CD14-positive monocyte (primary cell): ENCODE measurements around the gene MUC13. TPM values are rescaled to one million over a fixed set of nuclear protein-coding genes. Genes with fewer than 3 reads are reported as not detected.

Experiments
- DNase-seq, 3 donors: peaks; one replicate each; pipeline ENCODE4 v3.0.0-alpha.2; 2011 to 2022
- H2AFZ ChIP-seq: 2 replicates; pipeline ENCODE4 v1.6.0; 2012; ENCODE audit warnings: mild to moderate bottlenecking, low read depth, low read length, inconsistent platforms; ENCODE audit not compliant: insufficient read depth, poor library complexity, severe bottlenecking
- H3K27ac ChIP-seq, 2 donors: 1 replicate in 1 of 2; 2 replicates in 1 of 2; pipeline ENCODE4 v1.5.1; 2012 to 2013; ENCODE audit warnings: low read length in 2 of 2, control low read depth in 1 of 2, inconsistent platforms in 1 of 2, low read depth in 1 of 2, mild to moderate bottlenecking in 1 of 2
- H3K27me3 ChIP-seq, 2 donors: one replicate each; pipeline versions ENCODE4 v1.6.0 to v1.6.1; 2011 to 2013; ENCODE audit warnings: low read length in 2 of 2; ENCODE audit not compliant: control insufficient read depth in 2 of 2, insufficient read depth in 2 of 2
- H3K36me3 ChIP-seq, 2 donors: replicated peaks in 1 of 2; 1 replicate in 1 of 2; 2 replicates in 1 of 2; pipeline versions ENCODE4 v1.5.1 to v1.6.1; 2012 to 2013; ENCODE audit warnings: low read length in 2 of 2, control low read depth in 1 of 2, inconsistent platforms in 1 of 2, mild to moderate bottlenecking in 1 of 2; ENCODE audit not compliant: insufficient read depth in 2 of 2, control insufficient read depth in 1 of 2
- H3K4me1 ChIP-seq, 2 donors: 1 replicate in 1 of 2; 2 replicates in 1 of 2; pipeline versions ENCODE4 v1.5.1 to v1.6.1; 2012 to 2013; ENCODE audit warnings: low read length in 2 of 2, control low read depth in 1 of 2, inconsistent platforms in 1 of 2, mild to moderate bottlenecking in 1 of 2, moderate library complexity in 1 of 2; ENCODE audit not compliant: insufficient read depth in 2 of 2, control insufficient read depth in 1 of 2
- H3K4me2 ChIP-seq: replicated peaks from 2 replicates; pipeline ENCODE3; 2012; ENCODE audit warnings: low read length, moderate library complexity, mild to moderate bottlenecking; ENCODE audit not compliant: poor library complexity, severe bottlenecking; ENCODE audit errors: extremely low read depth
- H3K4me3 ChIP-seq, 3 experiments: fragments of 200-600 bp in 1 of 3; sonication (generic) in 1 of 3; replicated peaks in 1 of 3; 1 replicate in 2 of 3; 2 replicates in 1 of 3; pipeline ENCODE4 v1.5.1; 2011 to 2013; ENCODE audit warnings: low read length in 3 of 3, mild to moderate bottlenecking in 3 of 3, control low read depth in 2 of 3, low read depth in 2 of 3, inconsistent platforms in 1 of 3, moderate library complexity in 1 of 3
- H3K79me2 ChIP-seq: 2 replicates; pipeline ENCODE4 v1.6.0; 2012; ENCODE audit warnings: mild to moderate bottlenecking, control low read depth, inconsistent platforms, low read length, moderate library complexity; ENCODE audit not compliant: insufficient read depth
- H3K9ac ChIP-seq: 2 replicates; pipeline ENCODE4 v1.6.0; 2017; ENCODE audit warnings: low read length, mild to moderate bottlenecking; ENCODE audit not compliant: insufficient read depth, poor library complexity, severe bottlenecking
- H3K9me3 ChIP-seq, 2 donors: replicated peaks in 1 of 2; 1 replicate in 1 of 2; 2 replicates in 1 of 2; pipeline versions ENCODE4 v1.5.1 to v1.6.1; 2012 to 2013; ENCODE audit warnings: low read length in 2 of 2, control low read depth in 1 of 2; ENCODE audit not compliant: control insufficient read depth in 1 of 2, insufficient read depth in 1 of 2
- H4K20me1 ChIP-seq: 2 replicates; pipeline ENCODE4 v1.6.0; 2012; ENCODE audit warnings: mild to moderate bottlenecking, low read length, control low read depth, moderate library complexity; ENCODE audit not compliant: insufficient read depth
- H3K27ac Mint-ChIP-seq, 7 donors: one replicate each; pipeline ENCODE4 v1.8.0; 2020; ENCODE audit warnings: mild to moderate bottlenecking in 7 of 7, mixed read lengths in 7 of 7, moderate library complexity in 6 of 7, inconsistent platforms in 2 of 7
- H3K27me3 Mint-ChIP-seq, 3 donors: one replicate each; pipeline ENCODE4 v1.8.0; 2021 to 2022; ENCODE audit warnings: low read depth in 3 of 3, mild to moderate bottlenecking in 3 of 3, mixed read lengths in 3 of 3, moderate library complexity in 3 of 3, inconsistent platforms in 1 of 3
- H3K36me3 Mint-ChIP-seq, 2 donors: one replicate each; pipeline ENCODE4 v1.8.0; 2020; ENCODE audit warnings: mixed read lengths in 2 of 2, inconsistent platforms in 1 of 2, mild to moderate bottlenecking in 1 of 2
- H3K4me1 Mint-ChIP-seq: one replicate; pipeline ENCODE4 v1.8.0; 2020; ENCODE audit warnings: mild to moderate bottlenecking, mixed read lengths
- H3K4me3 Mint-ChIP-seq, 2 donors: one replicate each; pipeline ENCODE4 v1.8.0; 2020; ENCODE audit warnings: mild to moderate bottlenecking in 2 of 2, mixed read lengths in 2 of 2, moderate library complexity in 1 of 2
- H3K9me3 Mint-ChIP-seq, 7 donors: one replicate each; pipeline ENCODE4 v1.8.0; 2020 to 2022; ENCODE audit warnings: mixed read lengths in 7 of 7, mild to moderate bottlenecking in 6 of 7, moderate library complexity in 6 of 7, inconsistent platforms in 2 of 7
- WGBS: methylation state at CpG from one replicate; pipeline ENCODE4 v1.1.5; 2013; ENCODE audit warnings: missing lambda C conversion rate; ENCODE audit not compliant: insufficient coverage; 5-methylcytosine and 5-hydroxymethylcytosine counted together
- intact Hi-C, 2 donors: fragments of 100-400 bp; cut with micrococcal nuclease; formaldehyde crosslinking; loops; one replicate each; pipeline versions ENCODE4 v1.15.0 to v1.15.1; 2023
- polyA plus RNA-seq, 3 donors: library from polyadenylated mRNA; depleted of rRNA in 1 of 3; unstranded in 2 of 3; stranded (reverse) in 1 of 3; fragments of 300-500 nt in 2 of 3; fragments of >200 nt in 1 of 3; fragmentation: Illumina TruSeq in 2 of 3; gene quantifications; 1 replicate in 2 of 3; 2 replicates in 1 of 3; pipeline ENCODE4 v1.2.3, GENCODE V29; 2012 to 2021
- TF ChIP-seq, protein P1 (sequence below): fragments of 200-600 bp; IDR thresholded peaks from one replicate; pipeline ENCODE4 v1.8.0; 2022; ENCODE audit warnings: antibody characterized with exemption, mild to moderate bottlenecking

Gene MUC13
- polyA plus RNA-seq, 3 donors: not detected

DNA sequence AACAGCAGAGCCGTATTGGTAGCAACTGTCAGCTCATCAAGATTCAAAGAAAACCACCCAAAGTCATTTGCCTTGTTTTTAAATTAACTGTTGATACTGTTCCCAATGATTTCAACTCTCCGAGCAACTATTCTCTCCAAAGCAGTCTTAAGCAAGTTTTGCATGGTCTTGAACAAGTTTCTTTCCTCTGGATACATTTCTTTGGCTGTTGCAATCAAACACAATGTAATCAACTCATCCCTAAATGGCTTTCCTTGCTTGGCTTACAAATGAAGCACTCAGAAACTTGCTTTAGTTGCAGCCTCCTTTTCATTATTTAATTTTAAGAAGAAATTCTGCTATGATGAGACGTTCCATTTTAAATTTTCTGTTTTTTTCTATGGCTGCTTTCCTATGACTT is 15.5 kb upstream of the MUC13 start:
- H3K36me3 Mint-ChIP-seq: no peaks in the 10 kb centered on the region
- no peak overlapping the region for H3K9ac ChIP-seq
- intact Hi-C loops: no loop called here

DNA sequence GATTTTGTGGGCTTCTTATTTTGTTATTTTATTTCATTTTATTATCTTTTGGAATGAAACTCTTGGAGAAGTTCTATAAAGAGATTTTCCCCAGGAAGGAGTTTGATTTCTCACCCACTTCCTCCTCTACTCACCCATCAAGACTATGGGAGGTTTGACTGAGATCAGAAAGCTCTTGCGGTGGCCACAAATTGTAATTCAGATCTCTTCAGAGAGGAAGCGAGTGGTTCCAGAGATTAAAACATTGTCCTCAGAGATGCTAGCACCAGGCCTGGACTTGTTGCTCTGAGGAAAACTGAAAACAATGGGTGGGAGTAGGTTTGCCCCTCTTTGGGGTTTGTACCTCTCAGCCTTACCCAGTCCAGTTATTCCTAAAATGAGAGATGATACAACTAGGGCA is 8.1 kb upstream of the MUC13 start:
- H3K9me3 Mint-ChIP-seq: peaks cover 0 to 3% (median 0%) of the 10 kb centered on the region in 7 donors
- peaks cover 2% of the 10 kb centered on the region for H3K4me1 Mint-ChIP-seq
- no peaks in the 10 kb centered on the region for H3K36me3 Mint-ChIP-seq
- whole genome bisulfite sequencing: no CpG with 5 or more reads among the region's 2 CpGs
- TF ChIP-seq, protein P1, sequence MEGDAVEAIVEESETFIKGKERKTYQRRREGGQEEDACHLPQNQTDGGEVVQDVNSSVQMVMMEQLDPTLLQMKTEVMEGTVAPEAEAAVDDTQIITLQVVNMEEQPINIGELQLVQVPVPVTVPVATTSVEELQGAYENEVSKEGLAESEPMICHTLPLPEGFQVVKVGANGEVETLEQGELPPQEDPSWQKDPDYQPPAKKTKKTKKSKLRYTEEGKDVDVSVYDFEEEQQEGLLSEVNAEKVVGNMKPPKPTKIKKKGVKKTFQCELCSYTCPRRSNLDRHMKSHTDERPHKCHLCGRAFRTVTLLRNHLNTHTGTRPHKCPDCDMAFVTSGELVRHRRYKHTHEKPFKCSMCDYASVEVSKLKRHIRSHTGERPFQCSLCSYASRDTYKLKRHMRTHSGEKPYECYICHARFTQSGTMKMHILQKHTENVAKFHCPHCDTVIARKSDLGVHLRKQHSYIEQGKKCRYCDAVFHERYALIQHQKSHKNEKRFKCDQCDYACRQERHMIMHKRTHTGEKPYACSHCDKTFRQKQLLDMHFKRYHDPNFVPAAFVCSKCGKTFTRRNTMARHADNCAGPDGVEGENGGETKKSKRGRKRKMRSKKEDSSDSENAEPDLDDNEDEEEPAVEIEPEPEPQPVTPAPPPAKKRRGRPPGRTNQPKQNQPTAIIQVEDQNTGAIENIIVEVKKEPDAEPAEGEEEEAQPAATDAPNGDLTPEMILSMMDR: no peak
- H3K9ac ChIP-seq: no peak overlapping the region
- H3K9me3 ChIP-seq: no peaks in the 10 kb centered on the region
- no peak for DNase-seq
- H3K27me3 ChIP-seq: no peaks in the 10 kb centered on the region
- no peak overlapping the region for H3K4me3 ChIP-seq
- no peaks in the 10 kb centered on the region for H3K36me3 ChIP-seq
- H3K27me3 Mint-ChIP-seq: peaks cover 0 to 8% (median 4%) of the 10 kb centered on the region in 3 donors
- no peaks in the 10 kb centered on the region for H4K20me1 ChIP-seq
- no peaks in the 10 kb centered on the region for H3K4me1 ChIP-seq
- no peak overlapping the region for H3K4me3 Mint-ChIP-seq
- no peaks in the 10 kb centered on the region for H3K79me2 ChIP-seq
- H2AFZ ChIP-seq: no peak overlapping the region
- H3K27ac Mint-ChIP-seq: no peak overlapping the region
- intact Hi-C loops: no loop called here
- H3K27ac ChIP-seq: no peak overlapping the region
- no peak overlapping the region for H3K4me2 ChIP-seq

More for the DNA sequence above, 15.5 kb upstream of the MUC13 start:
- no peak overlapping the region for H3K27ac ChIP-seq
- peaks cover 4 to 12% (median 4%) of the 10 kb centered on the region in 3 donors for H3K27me3 Mint-ChIP-seq
- no peaks in the 10 kb centered on the region for H3K4me1 Mint-ChIP-seq
- no peak for DNase-seq
- H3K79me2 ChIP-seq: no peaks in the 10 kb centered on the region
- no peaks in the 10 kb centered on the region for H3K4me1 ChIP-seq
- H4K20me1 ChIP-seq: no peaks in the 10 kb centered on the region
- H3K36me3 ChIP-seq: no peaks in the 10 kb centered on the region
- no peak overlapping the region for H2AFZ ChIP-seq
- H3K9me3 Mint-ChIP-seq: peaks cover 0 to 3% (median 0%) of the 10 kb centered on the region in 7 donors
- no peak overlapping the region for H3K4me3 Mint-ChIP-seq
- no peak overlapping the region for H3K27ac Mint-ChIP-seq
- no CpG with 5 or more reads among the region's 3 CpGs for WGBS
- TF ChIP-seq, protein P1: no peak
- no peak overlapping the region for H3K4me2 ChIP-seq
- no peaks in the 10 kb centered on the region for H3K9me3 ChIP-seq
- H3K4me3 ChIP-seq: no peak overlapping the region
- H3K27me3 ChIP-seq: no peaks in the 10 kb centered on the region
